HG03280 (cell line): Measurements from ENCODE around the gene SLC49A3.
"Not testable (repeated sequence)": the region's sequence is repeated elsewhere in the genome, so short reads cannot be mapped to it uniquely, and the experiment has no call there.

Experiments
- ATAC-seq: cut with Tn5 transposase; IDR thresholded peaks from one replicate; pipeline ENCODE4 v1.9.1; 2021; ENCODE audit warnings: mild to moderate bottlenecking, moderate library complexity; ENCODE audit not compliant: unreplicated experiment

SLC49A3 gene

DNA sequence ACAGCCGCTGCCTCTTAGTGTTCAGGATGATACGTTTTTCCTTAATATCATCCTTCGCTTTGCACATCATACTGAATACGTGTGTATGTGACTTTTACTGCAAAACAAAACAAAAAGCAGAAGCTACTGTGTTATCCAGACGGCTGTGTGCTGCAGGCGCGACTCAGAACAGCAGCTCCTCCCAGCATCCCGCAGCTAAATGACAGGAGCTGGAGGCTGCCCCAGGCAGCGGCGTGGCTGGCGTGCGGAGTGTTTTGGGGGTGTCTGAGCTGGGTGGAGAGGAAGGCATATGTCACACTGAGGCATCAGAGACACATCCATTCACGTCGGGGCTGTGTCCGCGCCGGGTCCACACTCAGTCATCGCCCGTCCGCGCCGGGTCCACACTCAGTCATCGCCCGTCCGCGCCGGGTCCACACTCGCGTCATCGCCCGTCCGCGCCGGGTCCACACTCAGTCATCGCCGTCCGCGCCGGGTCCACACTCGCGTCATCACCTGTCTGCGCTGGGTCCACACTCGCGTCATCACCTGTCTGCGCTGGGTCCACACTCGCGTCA is 33.3 kb upstream of the SLC49A3 start:
- no peak for ATAC-seq

DNA sequence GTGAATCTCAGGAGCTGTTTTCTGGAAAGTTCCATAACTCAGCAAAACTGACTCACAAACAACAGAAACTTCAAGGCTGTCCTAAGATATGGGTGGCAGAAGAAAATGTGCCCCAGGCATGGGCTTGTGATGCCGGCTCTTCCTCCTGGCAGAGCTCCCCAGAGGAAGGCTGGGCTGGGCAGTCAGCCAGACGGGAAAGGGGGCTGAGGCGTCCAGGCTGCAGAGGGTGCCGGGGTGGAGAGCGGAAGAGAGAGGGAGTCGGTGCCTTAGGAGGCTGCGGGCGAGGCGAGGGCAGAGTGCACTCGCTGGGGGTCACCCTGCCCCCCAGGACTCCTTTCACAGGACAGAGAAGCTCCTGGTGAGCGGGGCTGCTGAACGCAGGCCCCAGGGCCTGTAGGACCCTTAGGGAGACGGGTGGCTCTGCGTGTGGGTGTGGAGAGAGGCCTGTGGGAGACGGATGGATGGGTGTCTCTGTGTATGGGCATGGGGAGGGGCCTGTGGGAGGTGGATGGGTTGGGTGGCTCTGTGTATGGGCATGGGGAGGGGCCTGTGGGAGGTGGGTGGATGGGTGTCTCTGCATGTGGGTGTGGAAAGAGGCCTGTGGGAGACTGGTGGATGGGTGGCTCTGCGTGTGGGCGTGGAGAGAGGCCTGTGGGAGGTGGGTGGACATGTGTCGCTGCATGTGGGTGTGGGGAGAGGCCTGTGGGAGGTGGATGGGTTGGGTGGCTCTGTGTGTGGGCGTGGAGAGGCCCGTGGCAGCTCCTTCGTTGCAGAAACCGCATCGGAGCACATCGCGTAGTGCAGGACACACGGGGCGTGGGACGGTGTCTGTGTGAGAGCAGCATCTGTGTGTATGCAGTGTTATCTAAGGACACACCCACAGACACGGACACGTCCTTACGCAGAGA is 32.6 kb upstream of the SLC49A3 start:
- ATAC-seq, result no peak

DNA sequence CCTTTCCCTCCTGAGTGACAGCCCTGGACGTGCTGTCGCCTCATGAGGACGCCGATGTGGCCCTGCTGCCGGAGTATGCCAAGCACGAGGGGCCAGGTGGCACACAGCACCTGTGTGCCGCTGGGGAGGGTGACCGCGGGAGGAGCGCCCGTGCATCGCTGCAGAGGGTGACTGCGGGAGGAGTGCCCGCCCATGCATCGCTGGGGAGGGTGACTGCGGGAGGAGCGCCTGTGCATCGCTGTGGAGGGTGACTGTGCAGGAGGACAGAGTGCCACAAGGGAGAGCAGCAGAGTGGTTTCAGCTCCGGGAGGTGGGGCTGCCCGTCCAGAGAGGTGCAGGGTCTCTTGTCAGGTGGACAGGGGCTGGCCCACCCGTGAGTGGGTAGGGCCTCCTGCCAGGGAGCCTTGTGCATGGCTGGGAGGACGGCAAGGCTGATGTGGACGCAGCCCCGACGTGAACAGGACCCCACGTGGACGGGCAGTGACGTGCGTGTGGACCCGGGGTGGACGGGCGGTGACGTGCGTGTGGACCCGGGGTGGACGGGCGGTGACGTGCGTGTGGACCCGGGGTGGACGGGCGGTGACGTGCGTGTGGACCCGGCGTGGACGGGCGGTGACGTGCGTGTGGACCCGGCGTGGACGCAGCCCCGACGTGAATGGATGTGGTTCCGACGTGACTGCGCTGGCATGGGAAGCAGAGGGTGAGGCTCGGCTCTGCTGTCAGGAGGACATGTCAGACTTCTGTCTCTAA is 31.3 kb upstream of the SLC49A3 start:
- ATAC-seq, result no peak

DNA sequence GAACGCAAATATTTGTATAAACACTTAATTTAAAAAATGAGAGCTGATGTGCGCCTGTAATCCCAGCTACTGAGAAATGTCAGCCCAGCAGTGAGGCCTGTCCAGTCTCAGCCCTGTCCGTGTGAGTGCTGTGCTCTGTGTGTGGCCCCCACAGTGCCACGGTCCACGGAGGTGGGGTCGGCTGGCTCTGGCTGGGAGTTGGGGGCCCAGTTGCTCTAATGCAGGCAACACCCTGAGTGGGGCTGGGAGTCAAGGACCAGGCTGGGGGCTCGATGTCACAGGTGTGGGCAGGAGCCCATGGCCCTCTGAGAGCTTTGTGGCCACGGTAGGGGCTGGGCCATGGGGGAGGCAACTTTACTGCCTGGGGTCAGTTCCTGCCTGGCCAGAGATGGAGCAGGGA is 29.5 kb upstream of the SLC49A3 start:
- no peak for ATAC-seq

DNA sequence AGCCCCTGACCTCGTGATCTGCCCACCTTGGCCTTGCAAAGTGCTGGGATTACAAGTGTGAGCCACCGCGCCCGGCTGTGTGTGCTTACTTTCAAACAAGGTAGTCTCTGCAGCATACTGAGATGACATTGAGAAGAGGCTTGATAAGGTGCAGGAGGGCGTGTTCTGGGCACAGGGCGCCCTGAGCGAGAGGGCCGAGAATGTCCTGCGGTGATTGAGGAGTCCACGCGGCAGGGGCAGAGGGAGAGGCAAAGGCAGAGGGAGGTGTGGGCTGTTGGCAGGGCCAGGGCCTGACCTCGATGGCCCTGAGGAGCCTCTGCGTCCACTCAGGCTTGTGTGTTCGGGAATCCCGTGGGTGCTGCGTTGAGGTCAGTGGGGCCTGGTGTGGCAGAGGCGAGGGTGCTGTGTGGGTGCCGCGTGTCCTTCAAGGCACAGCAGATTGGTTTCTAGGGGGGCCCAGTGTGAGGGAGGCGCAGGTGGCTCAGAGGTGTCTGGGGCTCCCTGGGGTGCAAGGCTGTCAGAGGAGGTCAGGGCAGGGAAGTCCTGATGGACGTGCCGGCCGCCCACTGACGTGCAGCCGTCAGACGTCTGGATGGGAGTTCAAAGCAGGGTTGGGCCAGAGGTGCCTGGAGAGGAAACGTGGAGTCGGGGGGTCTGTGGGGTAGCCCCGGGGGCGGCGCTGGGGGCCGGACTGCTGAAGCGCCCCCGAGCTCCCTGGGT is 28.8 kb upstream of the SLC49A3 start:
- ATAC-seq, result no peak

DNA sequence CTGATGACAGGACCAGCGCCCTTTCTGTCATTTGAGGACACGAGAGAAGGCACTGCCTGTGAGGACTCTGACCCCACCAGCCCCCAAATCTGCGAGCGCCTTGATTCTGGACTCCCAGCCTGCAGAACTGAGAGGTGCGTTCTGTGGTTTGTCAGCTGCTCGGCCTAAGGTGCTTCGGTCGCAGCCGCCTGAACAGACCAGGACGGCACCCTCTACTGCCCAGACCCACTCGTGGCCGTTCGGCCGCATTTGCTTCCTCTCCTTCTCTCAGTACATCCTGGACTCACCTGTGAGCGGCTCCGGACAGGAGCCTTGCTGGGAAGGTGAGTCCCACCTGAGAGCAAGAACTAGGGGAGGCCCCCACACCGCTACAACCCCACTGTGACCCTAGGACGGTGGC is 25.1 kb upstream of the SLC49A3 start:
- no peak for ATAC-seq

DNA sequence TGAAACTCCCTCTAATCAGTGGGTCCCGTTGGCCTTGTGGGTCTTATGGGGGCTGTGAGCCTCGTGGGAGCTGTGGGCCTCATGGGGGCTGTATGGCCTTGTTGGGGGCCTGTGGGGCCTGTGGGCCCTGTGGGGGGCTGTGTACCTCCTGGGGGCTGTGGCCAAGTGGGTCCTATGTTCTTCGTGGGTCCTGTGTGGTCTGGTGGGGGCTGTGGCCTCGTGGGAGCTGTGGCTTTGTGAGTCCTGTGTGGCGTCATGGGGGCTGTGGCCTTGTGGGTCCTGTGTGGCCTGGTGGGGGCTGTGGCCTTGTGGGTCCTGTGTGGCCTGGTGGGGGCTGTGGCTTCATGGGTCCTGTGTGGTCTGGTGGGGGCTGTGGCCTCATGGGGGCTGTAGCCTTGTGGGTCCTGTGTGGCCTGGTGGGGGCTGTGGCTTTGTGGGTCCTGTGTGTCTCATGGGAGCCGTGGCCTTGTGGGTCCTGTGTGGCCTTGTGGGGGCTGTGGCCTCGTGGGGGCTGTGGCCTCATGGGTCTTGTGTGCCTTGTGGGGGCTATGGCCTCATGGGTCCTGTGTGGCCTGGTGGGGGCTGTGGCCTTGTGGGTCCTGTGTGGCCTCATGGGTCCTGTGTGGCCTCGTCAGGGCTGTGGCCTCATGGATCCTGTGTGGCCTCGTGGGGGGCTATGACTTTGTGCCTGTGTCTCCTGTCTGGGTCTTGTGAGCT is 24.1 kb upstream of the SLC49A3 start:
- ATAC-seq, result no peak

DNA sequence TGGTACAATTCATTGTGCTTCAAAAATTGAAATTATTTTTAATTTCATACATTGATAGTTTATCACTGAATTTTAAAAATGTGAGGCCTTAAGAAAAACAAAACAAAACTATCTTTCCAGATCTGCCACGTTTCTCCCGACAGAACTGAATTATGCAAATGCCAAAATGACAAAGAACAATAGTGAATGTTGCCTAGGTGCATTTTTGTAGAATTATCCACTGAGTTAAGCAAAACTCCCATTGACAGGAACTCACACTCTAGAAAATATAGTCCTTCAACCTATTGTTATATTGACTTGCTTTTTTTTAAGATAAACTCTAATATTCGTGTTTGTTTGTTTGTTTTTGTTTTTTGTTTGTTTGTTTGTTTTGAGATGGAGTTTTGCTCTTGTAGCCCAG is 23.1 kb upstream of the SLC49A3 start:
- ATAC-seq, result no peak

DNA sequence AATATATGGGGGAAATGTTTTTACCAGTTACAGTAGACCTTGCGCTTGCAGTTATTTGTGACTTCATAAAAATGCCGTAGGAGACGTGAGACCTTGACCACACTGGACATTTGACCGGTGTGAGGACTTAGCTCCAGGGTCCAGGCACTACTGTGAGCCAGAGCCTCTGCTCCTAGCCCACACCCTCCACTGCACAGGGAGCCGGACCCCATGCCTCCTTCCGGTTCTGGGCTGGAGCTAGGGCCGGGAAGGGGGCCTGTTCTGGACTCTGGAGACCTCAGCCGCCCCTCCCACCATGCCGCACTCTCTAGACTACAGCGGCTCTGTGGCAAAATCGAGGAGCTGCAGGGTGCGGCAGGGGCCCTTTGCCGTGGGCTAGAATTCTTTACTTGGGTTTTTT is 22.0 kb upstream of the SLC49A3 start:
- ATAC-seq, result no peak

DNA sequence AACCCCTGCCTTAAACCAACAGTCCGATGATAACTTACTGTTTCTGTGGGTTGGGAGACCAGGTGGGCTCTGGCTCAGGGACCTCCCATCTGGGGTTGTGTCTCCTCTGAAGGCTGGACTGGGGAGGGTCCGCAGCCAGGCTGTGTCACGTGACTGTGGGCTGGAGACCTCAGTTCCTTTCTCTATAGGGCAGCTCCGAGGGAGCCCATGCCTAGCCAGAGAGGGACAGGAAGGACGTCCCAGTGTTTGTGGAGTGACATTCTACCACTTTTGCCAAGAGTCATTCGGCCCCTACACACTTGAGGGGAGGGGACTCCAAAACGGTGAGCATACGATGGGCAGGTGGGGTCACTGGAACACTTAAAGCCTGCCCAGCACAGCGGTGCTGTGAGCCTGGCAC is 21.2 kb upstream of the SLC49A3 start:
- no peak for ATAC-seq

DNA sequence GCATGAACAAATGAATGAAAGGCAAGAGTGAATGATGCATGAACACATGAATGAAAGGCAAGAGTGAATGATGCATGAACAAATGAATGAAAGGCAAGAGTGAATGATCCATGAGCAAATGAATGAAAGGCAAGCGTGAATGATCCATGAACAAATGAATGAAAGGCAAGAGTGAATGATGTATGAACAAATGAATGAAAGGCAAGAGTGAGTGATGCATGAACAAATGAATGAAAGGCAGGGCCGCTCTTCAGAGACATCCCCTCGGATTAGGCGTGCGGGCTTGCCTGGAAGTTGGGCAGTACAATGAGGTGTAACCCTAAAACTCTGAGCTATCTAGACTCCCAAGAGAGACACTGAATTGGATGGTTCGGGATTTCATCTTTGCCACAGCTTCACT is 20.4 kb upstream of the SLC49A3 start:
- ATAC-seq, result no peak

DNA sequence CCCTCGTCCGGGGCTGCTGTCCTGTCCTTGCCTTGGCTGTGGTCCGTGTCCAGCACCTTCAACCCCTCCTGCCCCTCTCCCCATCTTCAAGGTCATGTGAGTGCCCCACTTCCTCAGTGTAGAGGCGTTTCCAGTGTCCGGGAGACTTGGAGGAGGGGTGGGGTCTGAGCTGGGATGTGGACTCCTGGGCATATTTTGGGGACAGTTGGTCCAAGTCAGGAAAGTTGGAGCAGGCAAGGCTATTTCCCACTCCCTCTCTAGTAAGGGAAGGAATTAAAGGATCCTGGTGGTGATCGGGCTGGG is 19.6 kb upstream of the SLC49A3 start:
- no peak for ATAC-seq

DNA sequence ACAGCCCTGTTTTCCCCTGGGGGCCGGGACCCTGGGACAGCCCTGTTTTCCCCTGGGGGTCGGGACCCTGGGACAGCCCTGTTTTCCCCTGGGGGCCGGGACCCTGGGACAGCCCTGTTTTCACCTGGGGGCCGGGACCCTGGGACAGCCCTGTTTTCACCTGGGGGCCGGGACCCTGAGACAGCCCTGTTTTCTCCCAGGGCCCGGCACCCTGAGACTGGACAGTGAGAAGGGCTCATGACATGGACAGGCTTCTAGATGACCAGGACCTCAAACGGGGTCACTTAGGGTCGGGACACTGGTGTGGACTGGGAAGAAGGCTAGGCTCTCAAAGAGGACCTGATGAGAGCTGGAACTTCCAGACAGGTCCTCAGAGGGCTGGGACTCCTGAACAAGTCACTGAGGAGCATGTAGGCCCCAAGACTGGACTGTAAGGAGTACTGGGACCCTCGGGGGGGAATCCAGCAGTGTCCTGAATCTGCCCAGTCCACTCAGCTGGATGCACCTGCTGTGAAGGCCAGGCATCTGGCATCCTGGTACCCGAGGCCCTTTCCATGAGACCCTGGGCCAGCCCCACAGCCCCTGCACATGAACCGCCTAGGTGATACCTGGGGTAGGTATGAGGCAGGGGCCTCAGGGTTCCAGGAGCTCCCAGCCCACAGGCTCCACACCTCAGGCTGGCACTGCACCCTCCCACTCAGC is 19.1 kb upstream of the SLC49A3 start:
- ATAC-seq, result no peak

DNA sequence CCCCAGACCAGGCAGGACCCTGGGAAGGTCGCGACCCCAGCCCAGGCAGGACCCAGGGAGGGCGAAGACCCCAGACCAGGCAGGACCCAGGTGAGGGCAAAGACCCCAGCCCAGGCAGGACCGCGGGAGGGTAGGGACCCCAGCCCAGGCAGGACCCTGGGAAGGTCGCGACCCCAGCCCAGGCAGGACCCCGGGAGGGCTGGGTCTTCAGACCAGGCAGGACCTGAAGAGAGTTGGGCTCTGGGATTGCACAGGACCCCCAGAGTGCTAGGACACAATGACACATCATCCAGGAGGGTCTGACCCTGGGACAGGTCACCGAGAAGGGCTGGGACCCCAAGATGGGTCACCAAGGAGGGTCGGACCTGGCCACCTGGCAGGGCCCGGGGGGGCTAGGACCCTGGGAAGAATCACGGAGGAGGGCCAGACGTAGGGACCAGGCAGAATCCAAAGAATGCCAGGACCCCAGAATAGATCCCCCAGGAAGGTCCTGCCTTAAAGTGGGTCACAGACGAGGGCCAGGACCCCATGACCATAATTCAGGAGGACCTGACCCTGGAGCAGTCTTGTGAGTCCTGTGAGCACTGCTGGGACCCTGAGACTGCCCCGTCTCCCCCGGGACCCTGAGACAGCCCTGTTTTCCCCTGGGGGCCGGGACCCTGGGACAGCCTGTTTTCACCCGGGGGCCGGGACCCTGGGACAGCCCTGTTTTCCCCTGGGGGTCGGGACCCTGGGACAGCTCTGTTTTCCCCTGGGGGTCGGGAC is 18.1 kb upstream of the SLC49A3 start:
- ATAC-seq, result no peak

DNA sequence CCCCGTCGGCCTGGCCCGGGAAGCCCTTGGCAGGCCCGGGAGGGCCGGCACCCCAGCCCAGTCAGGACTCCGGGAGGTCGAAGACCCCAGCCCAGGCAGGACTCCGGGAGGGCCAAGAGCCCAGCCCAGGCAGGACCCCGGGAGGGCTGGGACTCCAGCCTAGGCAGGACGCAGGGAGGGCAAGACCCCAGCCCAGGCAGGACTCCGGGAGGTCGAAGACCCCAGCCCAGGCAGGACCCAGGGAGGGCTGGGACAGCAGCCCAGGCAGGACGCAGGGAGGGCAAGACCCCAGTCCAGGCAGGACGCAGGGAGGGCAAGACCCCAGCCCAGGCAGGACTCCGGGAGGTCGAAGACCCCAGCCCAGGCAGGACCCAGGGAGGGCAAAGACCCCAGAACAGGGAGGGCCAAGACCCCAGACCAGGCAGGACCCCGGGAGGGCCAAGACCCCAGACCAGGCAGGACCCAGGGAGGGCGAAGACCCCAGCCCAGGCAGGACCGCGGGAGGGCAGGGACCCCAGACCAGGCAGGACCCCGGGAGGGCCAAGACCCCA is 17.2 kb upstream of the SLC49A3 start:
- ATAC-seq, result not testable (repeated sequence)

DNA sequence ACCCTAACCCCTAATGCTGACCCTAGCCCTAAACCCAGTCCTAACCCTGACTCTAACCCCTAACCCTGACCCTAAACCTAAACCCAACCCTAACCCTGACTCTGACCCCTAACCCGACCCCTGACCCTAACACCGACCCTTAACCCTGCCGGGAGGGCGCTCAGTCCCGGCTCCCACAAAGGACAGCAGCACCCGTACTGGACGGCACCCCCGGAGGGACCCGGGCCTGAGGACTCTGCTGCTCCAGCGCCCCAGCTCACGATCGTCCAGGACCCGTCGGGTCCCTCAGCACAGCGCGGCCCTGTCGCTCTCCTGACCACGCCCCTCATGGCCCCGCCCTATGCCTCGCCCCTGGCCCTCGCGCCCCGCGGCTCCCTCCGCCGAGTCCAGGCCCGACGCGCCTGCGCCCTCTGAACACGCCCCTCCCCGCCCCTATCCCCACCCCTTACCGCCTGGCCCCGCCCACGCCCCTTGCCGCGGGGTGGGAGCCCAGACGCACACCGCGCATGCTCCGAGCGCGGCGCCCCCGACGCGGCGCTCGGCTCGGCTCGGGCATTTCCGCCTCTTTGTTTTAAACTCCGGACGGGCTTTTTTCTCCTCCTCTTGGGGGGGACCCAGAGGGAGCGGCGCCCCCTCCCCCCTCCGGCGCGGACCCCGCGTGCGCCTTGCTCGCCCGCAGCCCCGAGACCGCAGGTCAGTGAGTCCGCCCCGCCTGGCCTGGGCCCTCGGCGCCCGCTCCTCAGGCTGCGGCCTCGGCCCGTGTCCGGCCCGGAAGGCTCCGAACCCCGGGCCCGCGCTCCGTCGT is 16.5 kb upstream of the SLC49A3 start, which contains the start of gene PCGF3:
TSS of gene PCGF3 (plus strand) at position 555 of the 805 bp plus-strand sequence. CDS start 27,849 bp downstream, outside the sequence.
- peak; percentile 91 for ATAC-seq

DNA sequence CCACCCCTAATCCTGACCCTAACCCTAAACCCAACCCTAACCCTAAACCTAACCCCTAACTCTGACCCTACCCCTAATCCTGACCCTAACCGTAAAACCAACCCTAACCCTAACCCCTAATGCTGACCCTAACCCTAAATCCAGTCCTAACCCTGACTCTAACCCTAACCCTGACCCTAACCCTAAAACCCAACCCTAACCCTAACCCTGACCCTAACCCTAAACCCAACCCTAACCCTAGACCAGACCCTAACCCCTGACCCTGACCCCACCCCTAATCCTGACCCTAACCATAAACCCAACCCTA is 16.0 kb upstream of the SLC49A3 start:
- no peak for ATAC-seq

DNA sequence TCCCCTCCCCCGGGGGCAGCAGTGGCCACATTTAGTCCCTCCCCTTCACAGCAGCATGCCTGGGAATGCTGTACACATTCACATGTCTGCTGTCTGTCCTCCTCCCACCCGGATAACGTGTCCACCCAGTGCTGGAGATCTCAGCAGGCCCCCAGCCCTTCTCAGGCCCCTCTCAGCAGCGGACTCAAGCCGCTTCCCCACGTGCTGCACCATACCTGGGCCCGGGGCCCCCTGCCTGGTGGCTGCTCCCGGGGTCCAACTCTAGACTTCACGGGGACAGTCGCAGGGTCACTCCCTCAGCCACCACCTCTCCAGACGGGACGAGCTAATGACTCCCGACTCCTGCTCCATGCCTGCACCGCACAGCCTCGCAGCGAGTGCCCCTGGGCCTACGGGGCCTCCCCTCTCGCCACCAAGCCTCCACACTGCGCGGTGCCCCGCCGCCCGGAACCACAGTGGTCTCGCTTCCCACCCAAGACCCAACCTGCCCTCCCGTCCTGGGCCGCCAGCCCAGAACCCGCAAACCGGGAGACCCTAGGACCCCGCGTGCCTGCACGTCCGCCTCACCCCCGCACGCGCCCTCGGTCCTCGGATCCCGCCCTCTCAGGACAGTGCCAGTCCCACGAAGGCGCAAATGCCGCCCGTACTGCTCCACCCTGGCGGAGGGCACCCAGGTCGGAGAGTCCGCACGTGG is 15.4 kb upstream of the SLC49A3 start:
- ATAC-seq, result no peak
